GM21367 (cell line): Measurements from ENCODE around the gene KATNA1.
A peak's percentile ranks its signal among the peaks of the same experiment; 100 is the strongest.
"Not testable (repeated sequence)": the region's sequence is repeated elsewhere in the genome, so short reads cannot be mapped to it uniquely, and the experiment has no call there.

ENCODE experiments used
- ATAC-seq: cut with Tn5 transposase; IDR thresholded peaks from one replicate; pipeline ENCODE4 v1.9.1; 2021; ENCODE audit not compliant: unreplicated experiment

KATNA1 gene

DNA sequence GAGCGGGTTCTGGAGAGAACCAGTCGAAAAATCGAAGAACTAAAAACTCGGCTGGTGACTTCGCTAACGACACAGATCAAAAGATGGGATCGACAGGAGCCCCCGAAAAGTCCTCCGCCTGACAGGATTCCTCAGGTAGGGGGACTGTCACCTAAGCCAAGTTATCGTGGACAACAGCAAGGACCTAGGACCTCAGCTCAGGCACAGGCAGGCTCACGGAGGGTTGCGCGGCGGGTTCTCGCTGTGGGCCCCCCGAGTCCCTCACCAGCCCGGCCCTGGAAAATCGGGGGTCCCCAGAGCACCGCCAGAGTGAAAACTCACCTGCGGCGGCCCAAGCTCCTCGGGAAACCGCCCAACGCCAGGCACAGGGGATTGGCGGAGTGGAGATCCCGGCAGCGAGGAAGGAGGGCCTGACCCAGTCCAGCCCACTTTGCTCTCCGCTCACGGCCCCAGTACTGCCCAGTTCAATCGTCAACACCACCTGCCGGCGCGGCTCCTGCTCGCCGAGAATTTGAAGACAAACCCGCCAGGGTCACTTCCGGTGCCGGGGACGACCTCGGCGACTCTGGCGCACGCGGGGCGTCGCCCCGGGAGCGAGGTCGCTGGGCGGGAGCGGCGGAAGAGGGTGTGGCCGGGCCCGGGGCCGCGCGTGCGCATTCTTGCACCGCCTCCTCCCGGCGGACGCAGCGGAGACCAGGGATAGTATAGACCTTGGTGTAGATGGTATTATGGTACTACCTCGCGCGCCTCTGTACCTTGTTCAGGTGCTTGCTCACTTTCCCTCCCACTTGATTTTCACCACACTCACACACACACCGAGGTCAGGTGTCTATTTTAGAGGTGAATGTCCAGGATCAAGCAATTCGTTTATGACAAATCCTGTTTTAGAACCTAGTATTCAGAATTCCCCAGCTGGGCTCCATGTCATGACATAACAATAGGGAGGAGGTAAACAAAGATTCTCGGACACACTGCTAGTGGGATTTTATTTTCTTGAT, at the start of gene KATNA1:
TSS of gene KATNA1 (minus strand) at position 567 of the 998 bp plus-strand sequence. CDS start 10,167 bp downstream, outside the sequence.
- ATAC-seq, result peak; percentile 88

GRCh38 chr6:149698175-149698574, 49.7 kb upstream of the KATNA1 start:
- ATAC-seq, result no peak

DNA sequence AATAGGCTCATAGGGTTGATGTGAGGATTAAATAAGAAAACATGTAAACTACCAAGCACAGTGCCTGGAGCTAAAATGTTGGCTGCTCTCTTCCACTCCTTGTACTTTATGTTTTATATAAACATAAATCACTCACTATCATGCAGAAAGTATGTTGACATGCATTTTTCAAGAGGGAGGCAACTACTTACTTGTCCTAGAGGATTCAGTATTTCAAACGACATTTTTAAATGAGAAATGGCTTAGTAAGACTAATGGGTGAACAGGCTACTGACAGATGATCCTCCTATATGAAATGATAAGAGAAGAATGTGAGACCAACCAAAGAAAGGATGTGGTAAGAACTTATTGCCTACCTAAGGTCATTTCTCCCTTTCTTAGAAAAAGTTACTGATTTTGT, 48.4 kb upstream of the KATNA1 start:
- ATAC-seq, result no peak

GRCh38 chr6:149694921-149695320, 46.4 kb upstream of the KATNA1 start:
- no peak for ATAC-seq

- no peak for ATAC-seq
Measured at GRCh38 chr6:149691201-149691600, 42.7 kb upstream of the KATNA1 start.

DNA sequence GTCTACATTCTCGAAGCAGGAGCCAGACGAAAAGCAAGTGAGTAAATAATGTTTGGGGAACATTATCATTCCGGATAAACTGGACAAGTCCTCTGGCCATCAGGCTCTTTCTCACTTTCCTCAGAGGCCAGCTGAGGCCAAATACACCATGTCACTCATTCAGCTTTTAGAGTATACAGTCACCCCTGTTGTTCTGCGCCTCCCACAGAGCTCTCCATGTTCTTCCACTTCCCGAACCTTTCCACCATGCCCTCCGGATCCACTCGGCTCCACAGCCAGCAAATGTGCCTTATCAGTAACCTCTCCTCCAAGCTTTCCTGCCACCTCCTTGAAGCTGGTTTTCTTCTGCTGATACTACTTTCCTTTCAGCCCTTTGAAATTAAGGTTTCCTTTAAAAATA, 37.7 kb upstream of the KATNA1 start:
- no peak for ATAC-seq

DNA sequence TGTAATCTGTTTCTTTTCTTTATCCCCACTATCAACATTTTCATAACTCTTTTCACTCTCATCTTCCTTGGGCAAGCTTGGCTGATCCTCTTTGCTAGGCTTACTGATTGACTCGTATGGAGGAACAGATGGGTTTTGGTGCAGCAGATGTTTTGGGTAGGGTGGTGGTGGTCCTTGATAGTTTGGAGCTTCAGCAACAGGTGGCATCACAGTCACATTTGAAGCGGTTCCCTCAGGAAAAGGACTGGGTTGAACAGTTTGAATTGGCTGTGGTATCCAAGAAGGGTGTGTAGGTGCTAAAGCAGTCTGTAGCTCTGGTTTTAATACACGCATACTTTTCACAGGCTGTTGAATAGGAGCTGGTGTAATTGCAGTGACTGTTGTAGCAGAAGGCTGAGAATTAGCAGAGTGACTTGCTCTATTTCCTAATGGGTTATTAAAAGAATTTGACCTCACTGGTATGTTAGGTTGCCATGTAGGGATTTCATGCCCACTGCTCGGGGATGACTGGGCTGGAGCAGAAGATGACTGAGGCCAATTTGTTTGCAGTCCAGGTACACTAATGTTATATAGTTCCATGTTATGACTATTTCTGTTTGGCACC, 34.8 kb upstream of the KATNA1 start:
- ATAC-seq, result no peak

GRCh38 chr6:149681845-149682244, 33.3 kb upstream of the KATNA1 start:
- not testable (repeated sequence) for ATAC-seq

DNA sequence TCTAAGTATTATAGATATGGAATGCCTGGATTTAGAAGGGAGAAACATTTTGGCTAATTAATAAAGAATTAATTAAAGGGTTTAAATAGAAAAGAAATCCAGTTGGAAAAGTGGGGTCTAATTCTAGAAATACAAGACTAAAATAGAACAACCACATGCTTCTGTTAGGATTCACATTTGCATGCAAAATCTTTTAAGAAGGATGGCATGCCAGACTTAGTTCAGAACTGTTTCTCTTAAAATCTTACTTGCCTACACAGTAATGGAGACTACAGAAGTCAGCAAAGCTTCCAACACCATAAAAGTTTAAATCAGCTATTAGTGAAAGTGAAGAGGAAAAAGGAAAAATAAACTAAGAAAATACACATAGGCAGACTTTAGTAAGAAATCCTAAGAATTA, 32.7 kb upstream of the KATNA1 start:
- ATAC-seq, result no peak

DNA sequence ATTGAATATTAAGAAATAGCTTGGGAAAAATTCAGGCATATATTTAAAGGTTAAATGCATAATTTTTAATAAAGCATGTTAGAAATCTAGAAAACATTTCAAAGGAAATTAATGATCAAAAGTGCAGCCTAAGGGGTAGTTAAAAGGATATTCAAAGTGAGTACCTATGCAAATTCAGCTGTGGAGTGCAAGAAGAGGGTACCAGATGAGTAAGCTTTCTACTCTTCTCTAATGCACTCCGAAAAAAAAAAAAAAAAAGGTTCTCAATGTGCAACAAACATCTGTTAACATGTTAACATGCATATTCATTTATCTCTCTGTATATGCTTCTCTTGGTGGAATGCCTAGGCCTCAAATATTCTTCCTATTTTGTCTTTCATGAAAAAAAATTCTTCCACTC, 32.0 kb upstream of the KATNA1 start:
- no peak for ATAC-seq

GRCh38 chr6:149672265-149672664, 23.8 kb upstream of the KATNA1 start:
- not testable (repeated sequence) for ATAC-seq

GRCh38 chr6:149660028-149660427, 11.5 kb upstream of the KATNA1 start:
- ATAC-seq, result no peak

DNA sequence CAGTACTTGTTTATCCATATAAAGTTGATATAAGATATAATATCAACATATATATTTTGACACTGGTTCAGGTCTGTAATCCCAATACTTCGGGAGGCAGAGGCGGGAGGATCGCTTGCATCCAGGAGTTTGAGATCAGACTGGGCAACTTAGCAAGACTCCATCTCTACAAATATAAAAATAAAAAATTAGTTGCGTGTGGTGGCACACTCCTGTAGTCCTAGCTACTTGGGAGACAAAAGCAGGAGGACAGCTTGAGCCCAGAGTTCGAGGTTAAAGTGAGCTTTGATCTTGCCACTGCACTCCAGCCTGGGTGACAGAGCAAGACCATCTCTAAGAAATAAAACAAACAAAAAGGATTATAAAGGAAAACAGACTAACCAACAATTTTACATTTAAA, 8.9 kb upstream of the KATNA1 start:
- ATAC-seq, result no peak

DNA sequence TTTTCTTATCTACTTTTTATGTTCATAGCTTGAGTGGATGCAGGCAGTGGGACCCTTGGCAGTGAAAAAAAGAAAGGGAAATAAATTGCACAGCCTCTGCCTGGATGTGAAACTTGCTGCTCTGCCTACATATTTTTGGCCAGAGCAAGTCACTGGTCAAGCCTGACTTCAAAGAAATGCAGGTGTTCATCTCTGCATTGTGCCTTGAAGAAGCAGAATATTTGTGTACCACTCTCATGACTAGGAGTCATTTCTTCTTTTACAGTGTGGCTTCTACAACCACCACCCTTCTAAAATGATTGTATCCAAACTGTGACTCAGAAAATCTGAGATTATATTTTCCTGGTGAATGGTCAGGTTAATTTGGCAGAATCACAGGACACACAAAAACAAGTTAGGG, 2.5 kb upstream of the KATNA1 start:
- no peak for ATAC-seq

GRCh38 chr6:149646599-149646998, 1.9 kb downstream of the KATNA1 start:
- ATAC-seq, result no peak

- no peak for ATAC-seq
Measured at GRCh38 chr6:149642829-149643580, 5.5 kb downstream of the KATNA1 start.

DNA sequence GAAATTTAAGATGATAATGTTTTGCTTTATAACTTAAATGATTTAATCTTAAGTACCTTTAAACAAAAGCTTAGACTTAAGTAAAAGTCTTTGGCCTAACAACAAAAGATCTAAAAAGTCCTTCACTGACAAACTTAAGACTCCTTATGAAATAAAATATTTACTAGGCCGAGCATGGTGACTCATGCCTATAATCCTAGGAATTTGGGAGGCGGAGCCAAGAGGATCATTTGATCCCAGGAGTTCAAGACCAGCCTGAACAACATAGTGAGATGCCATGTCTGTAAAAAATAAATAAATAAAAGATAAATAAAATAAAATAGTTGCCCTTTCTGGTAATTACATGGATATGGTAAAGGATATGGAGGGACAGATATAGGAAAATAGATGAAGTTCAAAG, 12.4 kb downstream of the KATNA1 start:
- ATAC-seq, result no peak

- ATAC-seq, result no peak
Measured at GRCh38 chr6:149634315-149634714, 14.2 kb downstream of the KATNA1 start.

- peak; percentile 79 for ATAC-seq
Measured at GRCh38 chr6:149628875-149629510, 19.5 kb downstream of the KATNA1 start.

- ATAC-seq, result no peak
Measured at GRCh38 chr6:149627672-149628071, 20.8 kb downstream of the KATNA1 start.

- no peak for ATAC-seq
Measured at GRCh38 chr6:149615805-149616204, 32.7 kb downstream of the KATNA1 start.
